Measurements from ENCODE around the gene ANGPT4. TPM values are rescaled to one million over a fixed set of nuclear protein-coding genes. Genes with fewer than 3 reads are reported as not detected.

The ANGPT4 gene
- total and polyA plus RNA-seq, 2 of the 8 experiments (the other 6 are each of a cell fraction or from before 2014, with no cell fraction given) = 0.07 to 0.33 TPM

- Histone ChIP-seq H3K18ac (ENCODE audit: extremely low read depth, low read length) (peak overlapping the region; percentile 60; the same call in 1 of the 2 replicates), H2BK120ac (replicated peaks; ENCODE audit: low read depth, low read length) (no peak overlapping the region), H3K14ac (ENCODE audit: insufficient read length) (no peak overlapping the region), H4K20me1 (replicated peaks in 1 of 2; ENCODE audit: control insufficient read depth in 1 of 2, insufficient read depth in 2 of 2, low read length in 2 of 2) (peaks cover 7 to 19% of the 10 kb centered on the region in 2 experiments), H2BK15ac (ENCODE audit: low read length) (no peak overlapping the region), H3K56ac (replicated peaks; ENCODE audit: insufficient read length, low read depth, low read length) (no peak overlapping the region), H3K23me2 (ENCODE audit: low read depth, low read length) (peaks cover 24% of the 10 kb centered on the region; the same call in 1 of the 2 replicates), H3K23ac (ENCODE audit: insufficient read length) (no peak overlapping the region), H3K79me2 (ENCODE audit: control insufficient read depth in 1 of 2, insufficient read depth in 2 of 2, low read length in 2 of 2) (no peaks in the 10 kb centered on the region), H4K5ac (ENCODE audit: insufficient read length, low read depth, low read length) (no peak overlapping the region), H3K9ac (replicated peaks in 1 of 4; ENCODE audit: extremely low read depth in 1 of 4, low read depth in 3 of 4, low read length in 3 of 4) (no peak overlapping the region), H3K4me1 (replicated peaks in 1 of 4; ENCODE audit: control insufficient read depth in 3 of 4, insufficient read depth in 4 of 4, low read length in 3 of 4) (peaks cover 3 to 35% (median 15%) of the 10 kb centered on the region in 4 experiments), H3K27me3 (replicated peaks in 1 of 4; ENCODE audit: control insufficient read depth in 3 of 4, extremely low read depth in 1 of 4, insufficient read depth in 3 of 4, low read length in 3 of 4) (peaks cover 2 to 42% (median 35%) of the 10 kb centered on the region in 4 experiments), H3K9me3 (ENCODE audit: insufficient read depth in 2 of 2, low read depth in 1 of 2, low read length in 1 of 2) (no peaks in the 10 kb centered on the region), H2AFZ (ENCODE audit: low read length) (peak overlapping the region; percentile 60; the same call in 1 of the 2 replicates), H3K4me3 (ENCODE audit: extremely low read depth in 1 of 4, insufficient read depth in 2 of 4, low read depth in 3 of 4, low read length in 4 of 4) (peak overlapping the region; percentile 43 to 76 (median 58)), H4K8ac (ENCODE audit: extremely low read depth, insufficient read depth, low read length) (peak overlapping the region; percentile 78), H3K4me2 (ENCODE audit: insufficient read depth in 1 of 2, low read depth in 2 of 2, low read length in 2 of 2) (peak overlapping the region; percentile 79 to 84), H4K91ac (replicated peaks; ENCODE audit: insufficient read length, low read length) (peak overlapping the region; percentile 65), H3K27ac (ENCODE audit: low read depth, low read length) (no peak overlapping the region), H2BK5ac (ENCODE audit: low read depth, low read length) (no peak overlapping the region), H3K79me1 (ENCODE audit: low read depth, low read length) (no peaks in the 10 kb centered on the region; the same call in 1 of the 2 replicates), H3K4ac (replicated peaks; ENCODE audit: insufficient read length, low read depth, low read length) (peak overlapping the region; percentile 59), H2AK5ac (ENCODE audit: low read depth, low read length) (no peak overlapping the region), H2BK20ac (ENCODE audit: low read length) (no peak overlapping the region), H3K36me3 (ENCODE audit: control insufficient read depth in 2 of 4, insufficient read depth in 4 of 4, low read length in 3 of 4) (no peaks in the 10 kb centered on the region), H2BK12ac (ENCODE audit: low read depth, low read length) (no peak overlapping the region)
- ChIA-PET POLR2A (ENCODE audit: partially characterized antibody) (interaction anchor here (1.1 to 1.6 kb wide), 7 partner anchors 11 to 111 kb away, joined by 3 to 5 read pairs (median 3); partner anchors contain the start of gene FAM110A), CTCF (ENCODE audit: partially characterized antibody) (interaction anchor here (0.6 to 2.5 kb wide), 7 partner anchors 9 to 112 kb away, joined by 3 to 7 read pairs (median 3); no protein-coding TSS in a partner anchor)
- DNase-seq (ENCODE audit: low read depth in 1 of 2, low spot score in 2 of 2) = peak; percentile 67 to 85
- FAIRE-seq = peak; percentile 57
- 7% methylated on average over 19 of the region's 47 CpGs; no CpG with 5 or more reads in 1 of the 2 experiments for WGBS, 2 experiments (ENCODE audit: extremely low coverage in 1 of 2, insufficient coverage in 1 of 2, insufficient read length in 1 of 2, insufficient replicate concordance in 2 of 2, low coverage in 1 of 2, low lambda C conversion rate in 2 of 2, missing lambda C conversion rate in 1 of 2)
- TF ChIP-seq MAX (IDR thresholded peaks at IDR 0.05) = peak; percentile 87
- TF ChIP-seq E2F6 (IDR thresholded peaks at IDR 0.05) = peak; percentile 83
- peak; percentile 57 for TF ChIP-seq ASH2L (IDR thresholded peaks at IDR 0.05; ENCODE audit: low read length)
- TF ChIP-seq CREB1 (IDR thresholded peaks at IDR 0.05) = no peak
- TF ChIP-seq YY1 (IDR thresholded peaks at IDR 0.05; ENCODE audit: low read depth, low read length) = 0 out of 2 replicates have a peak, but pooled peaks have one; percentile 9
- no peak for TF ChIP-seq MAFK (IDR thresholded peaks at IDR 0.05; ENCODE audit: low read depth, low read length)
- no peak for TF ChIP-seq RBBP5 (IDR thresholded peaks at IDR 0.05; ENCODE audit: borderline replicate concordance, low read depth, low read length)
- TF ChIP-seq EGR1 (IDR thresholded peaks at IDR 0.05; ENCODE audit: borderline replicate concordance, low read depth, low read length) = peak; percentile 55; the same call in 1 of the 2 replicates
- 0 out of 4 replicates have a peak, but pooled peaks of 1 of the 2 experiments have one; percentile 27 for TF ChIP-seq SIN3A (conservative IDR thresholded peaks at IDR 0.05 in 1 of 2, IDR thresholded peaks at IDR 0.05 in 1 of 2; ENCODE audit: low read depth in 1 of 2, low read length in 2 of 2)
- no peak for TF ChIP-seq TBP (IDR thresholded peaks at IDR 0.05; ENCODE audit: low read depth, low read length)
- TF ChIP-seq EZH2 (IDR thresholded peaks at IDR 0.05; ENCODE audit: low read depth, low read length, severe bottlenecking) = peak; percentile 16
These were observed 71.5 kb downstream of the ANGPT4 start for GRCh38 chr20:844473-845225.
